GM23338 (cell line): ENCODE data around the gene EXOC6B. TPM values are rescaled to one million over a fixed set of nuclear protein-coding genes. Genes with fewer than 3 reads are reported as not detected.

Experiments
- ATAC-seq: fragments of 200-7000 bp; cut with Tn5 transposase; 3 replicates; pipeline ENCODE4 v1.9.1; 2020
- DNase-seq: peaks from one replicate; pipeline ENCODE4 v3.0.0-alpha.2; 2015; ENCODE audit warnings: low spot score
- H2AFZ ChIP-seq: fragments of 200-600 bp; sonication (generic); 2 replicates; pipeline ENCODE4 v1.8.0; 2016; ENCODE audit warnings: antibody characterized with exemption, mild to moderate bottlenecking, moderate library complexity
- H3F3A ChIP-seq: fragments of 200-600 bp; sonication (generic); replicated peaks from 2 replicates; pipeline ENCODE4 v1.8.0; 2017; ENCODE audit warnings: antibody characterized with exemption, mixed run types, low read depth
- H3K27ac ChIP-seq: fragments of 200-600 bp; sonication (generic); 2 replicates; pipeline ENCODE4 v1.6.1; 2016; ENCODE audit warnings: low read depth
- H3K27me3 ChIP-seq: fragments of 200-600 bp; sonication (generic); 2 replicates; pipeline ENCODE4 v1.8.0; 2016; ENCODE audit warnings: mild to moderate bottlenecking, mixed run types, moderate library complexity; ENCODE audit not compliant: insufficient read depth
- H3K36me3 ChIP-seq: fragments of 200-600 bp; sonication (generic); 2 replicates; pipeline ENCODE4 v1.8.0; 2016; ENCODE audit warnings: mild to moderate bottlenecking; ENCODE audit not compliant: insufficient read depth
- H3K4me1 ChIP-seq: fragments of 200-600 bp; sonication (generic); 2 replicates; pipeline ENCODE4 v1.8.0; 2016; ENCODE audit warnings: mild to moderate bottlenecking, moderate library complexity; ENCODE audit not compliant: insufficient read depth
- H3K4me2 ChIP-seq: fragments of 200-600 bp; sonication (generic); 2 replicates; pipeline ENCODE4 v1.7.1; 2017; ENCODE audit warnings: mixed run types
- H3K4me3 ChIP-seq: fragments of 200-600 bp; sonication (generic); 2 replicates; pipeline ENCODE4 v1.6.1; 2016; ENCODE audit warnings: mixed run types
- H3K79me2 ChIP-seq: fragments of 200-600 bp; sonication (generic); replicated peaks from 2 replicates; pipeline ENCODE4 v1.8.0; 2017; ENCODE audit warnings: mild to moderate bottlenecking; ENCODE audit not compliant: insufficient read depth
- H3K9me2 ChIP-seq: fragments of 200-600 bp; sonication (generic); 2 replicates; pipeline ENCODE4 v1.8.0; 2017; ENCODE audit not compliant: insufficient read depth
- H4K20me1 ChIP-seq: fragments of 200-600 bp; sonication (generic); replicated peaks from 2 replicates; pipeline ENCODE4 v1.8.0; 2017; ENCODE audit warnings: mild to moderate bottlenecking; ENCODE audit not compliant: insufficient read depth
- H3K27ac Mint-ChIP-seq: 2 replicates; pipeline ENCODE4 v1.8.0; 2020; ENCODE audit warnings: inconsistent platforms, mild to moderate bottlenecking, moderate library complexity, mixed read lengths
- H3K27me3 Mint-ChIP-seq: 3 replicates; pipeline ENCODE4 v1.8.0; 2022; ENCODE audit warnings: low read depth, mild to moderate bottlenecking, moderate library complexity, mixed read lengths, inconsistent platforms; ENCODE audit not compliant: insufficient read depth, poor library complexity
- H3K36me3 Mint-ChIP-seq: 3 replicates; pipeline ENCODE4 v1.8.0; 2021; ENCODE audit warnings: low read depth, mild to moderate bottlenecking, inconsistent platforms, moderate library complexity, mixed read lengths
- H3K4me1 Mint-ChIP-seq: 3 replicates; pipeline ENCODE4 v1.8.0; 2020; ENCODE audit warnings: mild to moderate bottlenecking, inconsistent platforms, mixed read lengths
- H3K4me3 Mint-ChIP-seq: 3 replicates; pipeline ENCODE4 v1.8.0; 2021; ENCODE audit warnings: moderate library complexity, mild to moderate bottlenecking, inconsistent platforms, mixed read lengths
- H3K9me3 Mint-ChIP-seq: 3 replicates; pipeline ENCODE4 v1.8.0; 2020; ENCODE audit warnings: moderate library complexity, mild to moderate bottlenecking, inconsistent platforms, mixed read lengths
- CREB1 ChIP-seq: fragments of 250-450 bp; sonication (Bioruptor Pico); IDR thresholded peaks from 2 replicates; pipeline ENCODE4 v1.5.0; 2020; ENCODE audit warnings: low read depth, mild to moderate bottlenecking, moderate library complexity
- CTCF ChIP-seq, 2 experiments: fragments of 200-600 bp in 1 of 2; sonication (generic) in 1 of 2; conservative IDR thresholded peaks; 2 replicates each; pipeline versions ENCODE4 v1.5.1 to v1.6.1; 2016 to 2017; ENCODE audit warnings: antibody characterized with exemption in 2 of 2, low read depth in 2 of 2, mild to moderate bottlenecking in 2 of 2, moderate library complexity in 1 of 2
- ETS1 ChIP-seq: IDR thresholded peaks from 2 replicates; pipeline ENCODE4 v1.6.1; 2016; ENCODE audit warnings: antibody characterized with exemption
- EZH2 ChIP-seq: fragments of 200-600 bp; sonication (generic); IDR thresholded peaks from one replicate; pipeline ENCODE4 v1.8.0; 2017; ENCODE audit warnings: antibody characterized with exemption, mild to moderate bottlenecking, low read depth; ENCODE audit not compliant: unreplicated experiment
- EZH2phosphoT487 ChIP-seq: fragments of 200-600 bp; sonication (generic); IDR thresholded peaks from one replicate; pipeline ENCODE4 v1.8.1; 2018; ENCODE audit warnings: antibody characterized with exemption; ENCODE audit not compliant: unreplicated experiment
- JUNB ChIP-seq: IDR thresholded peaks from one replicate; pipeline ENCODE4 v1.6.1; 2016; ENCODE audit warnings: antibody characterized with exemption; ENCODE audit not compliant: unreplicated experiment
- NANOG ChIP-seq: IDR thresholded peaks from 2 replicates; pipeline ENCODE4 v1.6.1; 2016; ENCODE audit warnings: antibody characterized with exemption, borderline replicate concordance
- POLR2AphosphoS5 ChIP-seq: IDR thresholded peaks from 2 replicates; pipeline ENCODE4 v1.6.1; 2016; ENCODE audit warnings: antibody characterized with exemption, low read depth
- STAT1 ChIP-seq: IDR thresholded peaks from one replicate; pipeline ENCODE4 v1.6.1; 2016; ENCODE audit warnings: antibody characterized with exemption; ENCODE audit not compliant: unreplicated experiment
- ZNF114 ChIP-seq: fragments of 250-450 bp; sonication (Bioruptor Pico); IDR thresholded peaks from 2 replicates; pipeline ENCODE4 v1.5.0; 2020; ENCODE audit warnings: mild to moderate bottlenecking, moderate library complexity
- ZNF462 ChIP-seq: fragments of 250-450 bp; sonication (Bioruptor Pico); IDR thresholded peaks from 2 replicates; pipeline ENCODE4 v1.5.0; 2020; ENCODE audit warnings: mild to moderate bottlenecking, moderate library complexity
- polyA plus RNA-seq: library from polyadenylated mRNA; unstranded; fragments of >200 nt; fragmentation: Nextera tagmentation; extraction: Ambion mirVana; gene quantifications from 2 replicates; pipeline ENCODE4 v1.2.1, GENCODE V29; 2016
- total RNA-seq: library from RNA; depleted of rRNA; stranded (reverse); fragments of >200 nt; shearing (Covaris generic); gene quantifications from 2 replicates; pipeline ENCODE4 v1.2.3, GENCODE V29; 2014

Gene EXOC6B
- total and polyA plus RNA-seq, 2 experiments from 2014 or later: 7.2 to 45.9 TPM

- peaks cover 30% of the 10 kb centered on the region for H3K27me3 ChIP-seq
- H3K4me1 Mint-ChIP-seq: peaks cover 4% of the 10 kb centered on the region
- no peak overlapping the region for H3K27ac ChIP-seq
- H3K36me3 ChIP-seq: no peaks in the 10 kb centered on the region
- H3K4me2 ChIP-seq: no peak overlapping the region
- no peaks in the 10 kb centered on the region for H4K20me1 ChIP-seq
- no peaks in the 10 kb centered on the region for H3K79me2 ChIP-seq
- H3F3A ChIP-seq: no peaks in the 10 kb centered on the region
- DNase-seq (no peak), ATAC-seq (no peak)
- H3K4me3 ChIP-seq: no peak overlapping the region
- peaks cover under 1% of the 10 kb centered on the region; the same call in 1 of the 2 replicates for H3K4me1 ChIP-seq
- no peak overlapping the region for H2AFZ ChIP-seq
- no peaks in the 10 kb centered on the region for H3K9me2 ChIP-seq
- TF ChIP-seq EZH2: no peak
- TF ChIP-seq CTCF (conservative IDR thresholded peaks at IDR 0.05; ENCODE audit: low read depth in 2 of 2): no peak
- TF ChIP-seq STAT1: no peak
- no peak for TF ChIP-seq NANOG
- TF ChIP-seq ZNF114 (CRISPR knock-in tag): no peak
- no peak for TF ChIP-seq ZNF462 (CRISPR knock-in tag)
- TF ChIP-seq ETS1: no peak
- TF ChIP-seq POLR2AphosphoS5: no peak
- no peak for TF ChIP-seq EZH2phosphoT487
- TF ChIP-seq JUNB: no peak
- TF ChIP-seq CREB1 (CRISPR knock-in tag): no peak
- H3K36me3 Mint-ChIP-seq: no peaks in the 10 kb centered on the region
- H3K4me3 Mint-ChIP-seq: no peak overlapping the region
- no peak overlapping the region for H3K27ac Mint-ChIP-seq
- H3K9me3 Mint-ChIP-seq: no peaks in the 10 kb centered on the region
- H3K27me3 Mint-ChIP-seq: peaks cover 26% of the 10 kb centered on the region
These were observed 689.5 kb downstream of the EXOC6B start for GRCh38 chr2:72136331-72136730.
